Germinal center (tissue), 1 donor: ENCODE results near the gene MRPL51.

Experiments
- DNase-seq: peaks from one replicate; pipeline ENCODE4 v3.0.0; 2012; ENCODE audit warnings: mixed read lengths, low spot score

The MRPL51 gene

GRCh38 chr12:6461401-6462233 lies 31.4 kb downstream of the MRPL51 start:
- DNase-seq: peak; percentile 80

DNA sequence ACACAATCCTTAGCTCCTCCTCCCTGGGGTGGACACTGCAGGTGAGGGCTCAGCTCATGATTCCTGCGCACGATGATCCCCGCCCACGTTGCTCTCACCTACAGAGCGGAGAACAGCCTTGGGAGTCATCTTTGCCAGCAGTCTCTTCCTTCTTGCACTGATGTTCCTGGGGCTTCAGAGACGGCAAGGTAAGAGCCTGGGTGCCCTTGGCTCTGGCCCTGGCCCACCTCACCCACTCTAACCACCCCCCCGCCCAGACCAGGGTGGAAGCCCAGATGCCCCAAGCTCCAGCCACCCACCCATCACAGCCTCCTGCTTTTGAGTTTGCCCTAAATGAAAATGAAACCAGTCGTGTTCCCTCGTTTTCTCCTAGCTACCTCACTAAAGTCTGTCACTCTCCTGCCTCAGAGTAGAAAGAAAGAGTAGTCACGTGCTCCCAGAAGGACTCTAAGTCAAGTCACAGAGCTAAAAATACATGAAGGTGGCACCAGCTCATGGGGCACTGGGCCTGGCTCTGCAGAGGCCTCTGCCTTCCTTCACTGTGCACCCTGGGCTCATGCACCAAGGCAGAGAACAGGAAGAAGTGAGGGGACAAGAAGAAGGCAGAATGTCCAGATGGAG lies 32.2 kb downstream of the MRPL51 start:
- no peak for DNase-seq

DNA sequence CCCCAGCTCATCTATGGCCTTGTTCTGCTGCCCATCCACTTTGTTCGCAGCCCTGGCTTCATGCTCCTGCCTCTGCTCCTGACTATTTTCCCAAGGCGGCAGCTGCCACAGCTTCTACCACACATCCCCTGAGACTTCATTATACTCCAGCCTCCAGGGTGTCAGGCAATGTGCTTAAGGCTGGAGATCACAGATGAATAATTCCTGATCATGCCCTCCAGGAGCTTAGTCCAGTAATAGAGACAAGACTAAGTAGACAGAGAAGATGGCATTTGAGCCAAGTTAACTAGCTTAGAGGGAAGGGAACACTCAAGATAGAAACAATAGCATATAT lies 34.1 kb downstream of the MRPL51 start:
- no peak for DNase-seq

- DNase-seq: no peak
These were observed 34.6 kb downstream of the MRPL51 start for GRCh38 chr12:6458281-6459003.

GRCh38 chr12:6457220-6457945 lies 35.7 kb downstream of the MRPL51 start:
- DNase-seq: no peak

DNA sequence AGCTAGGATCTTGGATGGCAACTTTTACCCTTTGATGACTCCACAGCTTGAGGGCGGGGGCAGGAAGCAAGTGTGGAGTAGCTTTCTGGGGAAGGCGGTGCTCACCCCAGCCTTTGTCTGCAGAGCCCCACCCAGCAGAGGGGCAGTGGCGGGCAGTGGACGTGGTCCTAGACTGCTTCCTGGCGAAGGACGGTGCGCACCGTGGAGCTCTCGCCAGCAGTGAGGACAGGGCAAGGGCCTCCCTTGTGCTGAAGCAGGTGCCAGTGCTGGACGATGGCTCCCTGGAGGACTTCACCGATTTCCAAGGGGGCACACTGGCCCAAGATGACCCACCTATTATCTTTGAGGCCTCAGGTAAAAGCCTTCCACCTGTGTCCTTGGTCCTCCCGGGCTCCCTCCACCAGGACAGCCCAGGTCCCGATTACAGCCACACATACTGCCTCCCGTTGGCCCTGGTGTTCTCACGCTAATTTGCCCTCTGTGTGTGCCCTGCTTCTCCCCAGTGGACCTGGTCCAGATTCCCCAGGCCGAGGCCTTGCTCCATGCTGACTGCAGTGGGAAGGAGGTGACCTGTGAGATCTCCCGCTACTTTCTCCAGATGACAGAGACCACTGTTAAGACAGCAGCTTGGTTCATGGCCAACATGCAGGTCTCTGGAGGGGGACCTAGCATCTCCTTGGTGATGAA lies 40.0 kb downstream of the MRPL51 start:
- DNase-seq: no peak

DNA sequence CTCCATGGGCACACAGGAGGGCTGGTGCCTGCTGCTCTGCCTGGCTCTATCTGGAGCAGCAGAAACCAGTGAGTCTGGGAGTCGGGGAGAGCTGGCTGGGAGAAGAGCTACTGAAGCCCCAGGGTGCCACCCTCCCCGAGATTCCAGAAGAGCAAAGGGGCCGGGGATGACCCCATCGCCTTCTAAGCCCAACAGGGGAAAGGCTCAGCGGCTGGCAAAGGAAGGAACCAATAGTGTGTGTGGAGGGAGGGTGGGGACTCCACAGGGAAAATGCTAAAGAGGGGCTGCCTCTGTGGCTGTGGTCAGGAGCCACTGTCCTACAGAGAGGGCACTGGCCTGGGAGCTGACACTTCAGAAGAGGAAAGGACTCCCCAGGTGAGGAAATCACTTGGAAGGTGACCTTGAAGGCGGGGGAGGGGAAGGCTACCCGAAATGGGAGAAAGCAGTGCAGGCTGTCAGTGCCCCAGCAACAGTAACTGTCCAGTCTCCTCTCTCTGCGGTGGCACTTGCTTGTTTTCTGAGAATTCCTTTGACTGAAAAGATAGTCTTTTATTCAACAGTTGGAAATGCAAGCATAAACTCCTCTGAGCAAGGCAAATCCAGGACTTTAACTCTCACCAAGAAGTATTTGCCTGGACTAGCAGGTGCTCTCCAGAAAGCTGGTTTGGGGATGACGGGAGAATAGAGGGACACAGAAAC lies 40.7 kb downstream of the MRPL51 start:
- no peak for DNase-seq

DNA sequence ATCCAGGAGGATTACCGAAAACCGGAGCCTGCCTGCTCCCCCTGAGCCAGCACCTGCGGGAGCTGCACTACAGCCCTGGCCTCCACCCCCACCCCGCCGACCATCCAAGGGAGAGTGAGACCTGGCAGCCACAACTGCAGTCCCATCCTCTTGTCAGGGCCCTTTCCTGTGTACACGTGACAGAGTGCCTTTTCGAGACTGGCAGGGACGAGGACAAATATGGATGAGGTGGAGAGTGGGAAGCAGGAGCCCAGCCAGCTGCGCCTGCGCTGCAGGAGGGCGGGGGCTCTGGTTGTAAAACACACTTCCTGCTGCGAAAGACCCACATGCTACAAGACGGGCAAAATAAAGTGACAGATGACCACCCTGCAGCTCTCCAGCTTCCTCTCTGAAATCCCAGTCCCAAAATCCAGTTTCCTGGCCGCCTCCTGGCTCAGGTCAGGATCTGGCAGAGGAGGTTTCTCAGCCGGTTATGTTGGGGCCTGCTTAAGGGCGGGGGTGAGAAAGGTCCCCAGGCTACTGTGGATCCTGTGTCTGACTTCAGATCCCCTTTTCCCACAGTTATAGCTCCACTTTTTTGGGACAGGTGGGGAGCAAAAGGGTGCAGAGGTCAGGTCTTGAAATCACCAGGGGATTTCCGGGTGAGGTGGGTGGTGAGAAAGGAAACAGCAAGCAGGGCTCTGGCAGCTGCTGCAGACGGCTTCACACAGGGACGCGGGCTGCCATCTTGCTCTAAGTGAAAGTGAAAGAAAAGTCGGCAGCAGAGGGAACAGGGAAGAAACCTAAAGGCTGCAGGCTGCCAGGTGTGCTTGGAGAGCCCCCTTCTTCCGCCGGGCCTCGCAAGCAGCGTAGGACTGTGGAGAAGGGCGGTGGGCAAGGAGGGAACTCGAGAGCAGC lies 41.5 kb downstream of the MRPL51 start, which contains the start of gene TAPBPL:
Gene TAPBPL (plus strand): TSS at position 695 of the 897 bp plus-strand sequence. CDS start 207 bp downstream, outside the sequence.
- peak; percentile 81 for DNase-seq

DNA sequence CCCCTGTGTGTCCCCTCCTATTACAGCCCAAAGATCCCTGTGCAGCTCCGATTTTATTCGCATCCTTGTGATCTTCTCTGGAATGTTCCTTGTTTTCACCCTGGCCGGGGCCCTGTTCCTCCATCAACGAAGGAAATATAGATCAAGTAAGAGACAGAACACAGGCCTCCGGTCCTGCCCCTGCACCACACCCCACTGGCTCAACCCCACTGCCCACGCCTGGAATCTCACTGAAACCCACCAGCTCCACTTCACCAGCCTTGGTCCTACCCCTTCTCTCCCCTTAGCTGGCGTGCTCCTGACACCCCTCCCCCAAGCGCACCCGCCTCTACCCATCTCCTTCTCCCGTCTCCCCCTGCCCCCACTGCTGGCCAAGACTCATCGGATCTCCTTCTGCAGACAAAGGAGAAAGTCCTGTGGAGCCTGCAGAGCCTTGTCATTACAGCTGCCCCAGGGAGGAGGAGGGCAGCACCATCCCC lies 42.2 kb downstream of the MRPL51 start:
- DNase-seq: no peak

- DNase-seq: no peak
These were observed 42.8 kb downstream of the MRPL51 start for GRCh38 chr12:6450091-6450868.

- no peak for DNase-seq
These were observed 48.1 kb downstream of the MRPL51 start, which contains the start of gene CD27 for GRCh38 chr12:6444704-6445688. CD27 (plus strand) TSS chr12:6444955; CDS start chr12:6445096, 141 bp downstream.

GRCh38 chr12:6444031-6444430 lies 49.0 kb downstream of the MRPL51 start:
- DNase-seq: no peak

DNA sequence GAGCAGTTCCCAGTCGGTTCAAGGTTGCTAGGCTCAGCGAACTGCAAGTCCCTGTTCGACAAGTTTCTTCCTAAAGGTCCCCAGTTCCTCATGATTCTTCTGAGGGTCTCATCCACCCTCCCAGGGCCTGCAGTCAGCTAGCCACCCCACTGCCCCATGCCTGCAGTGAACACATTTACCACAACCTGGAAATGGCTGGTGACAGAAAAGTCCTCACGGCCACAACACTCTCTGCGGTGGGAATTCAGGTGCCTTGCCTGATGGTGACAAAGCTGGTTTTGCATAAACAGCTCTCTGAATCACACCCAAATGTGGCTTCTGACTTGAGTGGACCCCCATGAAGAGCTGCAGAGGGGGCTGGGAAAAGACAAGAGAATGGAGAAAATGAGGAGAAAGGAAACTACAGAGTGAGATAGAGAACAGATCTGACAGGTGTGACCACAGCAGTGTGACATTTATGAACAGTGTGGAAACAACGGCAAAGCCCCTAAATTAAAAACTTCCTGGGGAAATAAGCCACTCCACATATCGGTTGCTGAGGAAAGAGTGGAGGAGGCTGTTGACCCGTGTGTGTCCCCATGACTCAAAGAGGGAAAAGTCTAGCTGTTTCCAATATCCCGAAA lies 49.6 kb downstream of the MRPL51 start:
- no peak for DNase-seq

- DNase-seq: no peak
These were observed 50.2 kb downstream of the MRPL51 start for GRCh38 chr12:6442836-6443235.
